Liver (tissue), 9 donors: ENCODE data around the gene OR2A14. TPM values are rescaled to one million over a fixed set of nuclear protein-coding genes. Genes with fewer than 3 reads are reported as not detected.

Source experiments
- DNase-seq: peaks from one replicate; pipeline ENCODE4 v3.0.0-alpha.2; 2017; ENCODE audit warnings: low spot score
- H3K27ac ChIP-seq, 2 donors: one replicate each; pipeline ENCODE4 v1.7.0; 2013; ENCODE audit warnings: inconsistent platforms in 2 of 2, low read length in 2 of 2, control low read depth in 1 of 2, low read depth in 1 of 2, mild to moderate bottlenecking in 1 of 2
- H3K27me3 ChIP-seq, 4 donors: one replicate each; pipeline versions ENCODE4 v1.6.1 to v1.7.0; 2013; ENCODE audit warnings: low read length in 3 of 4, inconsistent platforms in 1 of 4, mild to moderate bottlenecking in 1 of 4, moderate library complexity in 1 of 4; ENCODE audit not compliant: control insufficient read depth in 4 of 4, insufficient read depth in 4 of 4
- H3K36me3 ChIP-seq, 4 donors: one replicate each; pipeline versions ENCODE4 v1.6.1 to v1.7.0; 2013; ENCODE audit warnings: low read length in 3 of 4, mild to moderate bottlenecking in 3 of 4, low read depth in 1 of 4, moderate library complexity in 1 of 4; ENCODE audit not compliant: control insufficient read depth in 4 of 4, insufficient read depth in 3 of 4
- H3K4me1 ChIP-seq, 4 donors: one replicate each; pipeline versions ENCODE4 v1.6.1 to v1.7.0; 2013; ENCODE audit warnings: low read length in 3 of 4, mild to moderate bottlenecking in 3 of 4, moderate library complexity in 1 of 4; ENCODE audit not compliant: control insufficient read depth in 4 of 4, insufficient read depth in 4 of 4
- H3K4me3 ChIP-seq, 3 donors: one replicate each; pipeline versions ENCODE4 v1.6.1 to v1.7.0; 2013; ENCODE audit warnings: low read length in 3 of 3, control low read depth in 1 of 3, low read depth in 1 of 3, mild to moderate bottlenecking in 1 of 3
- H3K9ac ChIP-seq, 2 donors: one replicate each; pipeline ENCODE4 v1.7.0; 2013; ENCODE audit warnings: low read length in 2 of 2, mild to moderate bottlenecking in 2 of 2, moderate library complexity in 2 of 2, control low read depth in 1 of 2, low read depth in 1 of 2
- H3K9me3 ChIP-seq, 4 donors: one replicate each; pipeline versions ENCODE4 v1.6.1 to v1.7.0; 2013; ENCODE audit warnings: low read length in 3 of 4; ENCODE audit not compliant: control insufficient read depth in 4 of 4
- ATF3 ChIP-seq: IDR thresholded peaks from 2 replicates; pipeline ENCODE4 v1.6.1; 2016; ENCODE audit warnings: antibody characterized with exemption
- EGR1 ChIP-seq, 2 donors: IDR thresholded peaks; 2 replicates each; pipeline ENCODE4 v1.6.1; 2016 to 2018; ENCODE audit warnings: antibody characterized with exemption in 2 of 2, low read depth in 2 of 2
- FOXA1 ChIP-seq: IDR thresholded peaks from 2 replicates; pipeline ENCODE4 v1.6.1; 2016; ENCODE audit warnings: antibody characterized with exemption
- GABPA ChIP-seq, 2 donors: IDR thresholded peaks in 1 of 2; conservative IDR thresholded peaks in 1 of 2; 2 replicates each; pipeline ENCODE4 v1.6.1; 2016; ENCODE audit warnings: antibody characterized with exemption in 2 of 2, mild to moderate bottlenecking in 1 of 2, moderate library complexity in 1 of 2
- HNF4A ChIP-seq, 2 donors: conservative IDR thresholded peaks; 2 replicates each; pipeline ENCODE4 v1.6.1; 2016; ENCODE audit warnings: antibody characterized with exemption in 2 of 2, mild to moderate bottlenecking in 2 of 2
- HNF4G ChIP-seq: IDR thresholded peaks from 2 replicates; pipeline ENCODE4 v1.6.1; 2016; ENCODE audit warnings: antibody characterized with exemption
- JUND ChIP-seq, 2 donors: IDR thresholded peaks; 2 replicates each; pipeline ENCODE4 v1.6.1; 2016; ENCODE audit warnings: antibody characterized with exemption in 2 of 2
- MAX ChIP-seq: IDR thresholded peaks from 2 replicates; pipeline ENCODE4 v1.6.1; 2016; ENCODE audit warnings: antibody characterized with exemption
- NR2F2 ChIP-seq: IDR thresholded peaks from 2 replicates; pipeline ENCODE4 v1.6.1; 2016; ENCODE audit warnings: antibody characterized with exemption
- RAD21 ChIP-seq, 2 donors: IDR thresholded peaks; 2 replicates each; pipeline ENCODE4 v1.6.1; 2016; ENCODE audit warnings: antibody characterized with exemption in 2 of 2, mild to moderate bottlenecking in 2 of 2
- REST ChIP-seq: IDR thresholded peaks from 2 replicates; pipeline ENCODE4 v1.6.1; 2016; ENCODE audit warnings: antibody characterized with exemption, mild to moderate bottlenecking
- RXRA ChIP-seq, 2 donors: IDR thresholded peaks; 2 replicates each; pipeline ENCODE4 v1.6.1; 2017 to 2018; ENCODE audit warnings: antibody characterized with exemption in 2 of 2, mild to moderate bottlenecking in 1 of 2
- SP1 ChIP-seq: IDR thresholded peaks from 2 replicates; pipeline ENCODE4 v1.6.1; 2018; ENCODE audit warnings: antibody characterized with exemption, mild to moderate bottlenecking
- TAF1 ChIP-seq: conservative IDR thresholded peaks from 2 replicates; pipeline ENCODE4 v1.6.1; 2016; ENCODE audit warnings: antibody characterized with exemption, mild to moderate bottlenecking
- YY1 ChIP-seq: IDR thresholded peaks from 2 replicates; pipeline ENCODE4 v1.6.1; 2016; ENCODE audit warnings: antibody characterized with exemption, mild to moderate bottlenecking
- WGBS: extraction: QIAGEN DNeasy Blood & Tissue Kit; methylation state at CpG from one replicate; pipeline ENCODE4 v1.1.7; 2013; 5-methylcytosine and 5-hydroxymethylcytosine counted together
- polyA plus RNA-seq, 2 donors: library from polyadenylated mRNA; stranded (reverse) in 1 of 2; unstranded in 1 of 2; fragments of 200-250 nt in 1 of 2; fragments of >200 nt in 1 of 2; fragmentation: Nextera tagmentation in 1 of 2; extraction: Ambion mirVana in 1 of 2; gene quantifications; one replicate each; pipeline versions ENCODE4 v1.2.1 to v1.2.3, GENCODE V29; 2013 to 2015
- total RNA-seq, 2 donors: library from RNA; depleted of rRNA; stranded (reverse); fragments of >200 nt; gene quantifications; one replicate each; pipeline ENCODE4 v1.2.3, GENCODE V29; 2014
- TF ChIP-seq, protein P1 (sequence below): IDR thresholded peaks from 2 replicates; pipeline ENCODE4 v1.6.1; 2016; ENCODE audit warnings: antibody characterized with exemption
- TF ChIP-seq, protein P2 (sequence below): fragments of 150-350 bp; IDR thresholded peaks from 2 replicates; pipeline ENCODE4 v1.5.1; 2017; ENCODE audit warnings: improper control_type of control experiment, low read depth, low read length; ENCODE audit not compliant: missing input control
- donor health status: healthy.
- donor health status: healthy.
- donor health status: healthy.
- donor health status: healthy.
- donor health status: healthy.

OR2A14 gene
- total RNA-seq (not detected), polyA plus RNA-seq (not detected)

DNA sequence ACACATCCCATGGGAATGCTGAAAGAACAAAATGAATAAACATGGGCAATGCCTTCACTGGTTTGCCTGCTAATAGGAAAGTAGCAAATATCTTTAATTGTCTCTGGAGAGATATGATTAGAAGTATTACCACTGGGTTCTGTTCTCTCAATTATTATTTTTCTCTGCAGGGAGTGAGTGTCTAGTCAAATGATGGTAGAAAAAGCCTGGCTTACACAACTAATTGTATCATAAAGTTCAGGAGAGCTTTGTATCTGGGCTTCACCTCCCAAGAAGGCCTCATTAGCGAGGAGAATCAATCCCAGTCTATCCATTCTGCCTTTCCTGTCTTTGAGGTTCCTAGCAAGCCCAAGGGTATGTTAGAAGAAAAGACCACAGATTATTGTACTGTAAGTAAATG lies at the start of gene OR2A14:
Gene OR2A14 (plus strand): TSS at position 301 of the 400 bp plus-strand sequence. CDS start 5,937 bp downstream, outside the sequence.
- Histone ChIP-seq H3K9me3 (no peaks in the 10 kb centered on the region), H3K27me3 (no peaks in the 10 kb centered on the region), H3K9ac (no peak within 1 kb of the TSS), H3K4me1 (no peaks in the 10 kb centered on the region), H3K36me3 (no peaks in the 10 kb centered on the region), H3K27ac (no peak within 1 kb of the TSS), H3K4me3 (no peak within 1 kb of the TSS)
- no peak for DNase-seq
- TF ChIP-seq NR2F2 (no peak), YY1 (no peak), FOXA1 (no peak), GABPA (IDR thresholded peaks at IDR 0.05 in 1 of 2, conservative IDR thresholded peaks at IDR 0.05 in 1 of 2) (no peak), HNF4A (conservative IDR thresholded peaks at IDR 0.05) (no peak), TAF1 (no peak), MAX (no peak), RAD21 (IDR thresholded peaks at IDR 0.05) (no peak), SP1 (no peak), ATF3 (no peak), HNF4G (no peak), EGR1 (IDR thresholded peaks at IDR 0.05; ENCODE audit: low read depth in 2 of 2) (no peak), RXRA (IDR thresholded peaks at IDR 0.05) (no peak), JUND (IDR thresholded peaks at IDR 0.05) (no peak), REST (no peak)
- TF ChIP-seq, protein P1, sequence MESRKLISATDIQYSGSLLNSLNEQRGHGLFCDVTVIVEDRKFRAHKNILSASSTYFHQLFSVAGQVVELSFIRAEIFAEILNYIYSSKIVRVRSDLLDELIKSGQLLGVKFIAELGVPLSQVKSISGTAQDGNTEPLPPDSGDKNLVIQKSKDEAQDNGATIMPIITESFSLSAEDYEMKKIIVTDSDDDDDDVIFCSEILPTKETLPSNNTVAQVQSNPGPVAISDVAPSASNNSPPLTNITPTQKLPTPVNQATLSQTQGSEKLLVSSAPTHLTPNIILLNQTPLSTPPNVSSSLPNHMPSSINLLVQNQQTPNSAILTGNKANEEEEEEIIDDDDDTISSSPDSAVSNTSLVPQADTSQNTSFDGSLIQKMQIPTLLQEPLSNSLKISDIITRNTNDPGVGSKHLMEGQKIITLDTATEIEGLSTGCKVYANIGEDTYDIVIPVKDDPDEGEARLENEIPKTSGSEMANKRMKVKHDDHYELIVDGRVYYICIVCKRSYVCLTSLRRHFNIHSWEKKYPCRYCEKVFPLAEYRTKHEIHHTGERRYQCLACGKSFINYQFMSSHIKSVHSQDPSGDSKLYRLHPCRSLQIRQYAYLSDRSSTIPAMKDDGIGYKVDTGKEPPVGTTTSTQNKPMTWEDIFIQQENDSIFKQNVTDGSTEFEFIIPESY: no peak
- TF ChIP-seq, protein P2, sequence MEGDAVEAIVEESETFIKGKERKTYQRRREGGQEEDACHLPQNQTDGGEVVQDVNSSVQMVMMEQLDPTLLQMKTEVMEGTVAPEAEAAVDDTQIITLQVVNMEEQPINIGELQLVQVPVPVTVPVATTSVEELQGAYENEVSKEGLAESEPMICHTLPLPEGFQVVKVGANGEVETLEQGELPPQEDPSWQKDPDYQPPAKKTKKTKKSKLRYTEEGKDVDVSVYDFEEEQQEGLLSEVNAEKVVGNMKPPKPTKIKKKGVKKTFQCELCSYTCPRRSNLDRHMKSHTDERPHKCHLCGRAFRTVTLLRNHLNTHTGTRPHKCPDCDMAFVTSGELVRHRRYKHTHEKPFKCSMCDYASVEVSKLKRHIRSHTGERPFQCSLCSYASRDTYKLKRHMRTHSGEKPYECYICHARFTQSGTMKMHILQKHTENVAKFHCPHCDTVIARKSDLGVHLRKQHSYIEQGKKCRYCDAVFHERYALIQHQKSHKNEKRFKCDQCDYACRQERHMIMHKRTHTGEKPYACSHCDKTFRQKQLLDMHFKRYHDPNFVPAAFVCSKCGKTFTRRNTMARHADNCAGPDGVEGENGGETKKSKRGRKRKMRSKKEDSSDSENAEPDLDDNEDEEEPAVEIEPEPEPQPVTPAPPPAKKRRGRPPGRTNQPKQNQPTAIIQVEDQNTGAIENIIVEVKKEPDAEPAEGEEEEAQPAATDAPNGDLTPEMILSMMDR: no peak
- WGBS: 95% methylated on average over 1 of the region's 1 CpG

GRCh38 chr7:144074374-144074773 lies 48.6 kb upstream of the OR2A14 start:
- 88% methylated on average over 8 of the region's 8 CpGs for WGBS
- Histone ChIP-seq H3K4me1 (no peaks in the 10 kb centered on the region), H3K27ac (no peak overlapping the region), H3K9me3 (no peaks in the 10 kb centered on the region), H3K27me3 (no peaks in the 10 kb centered on the region), H3K4me3 (no peak overlapping the region), H3K36me3 (no peaks in the 10 kb centered on the region), H3K9ac (no peak overlapping the region)
- no peak for TF ChIP-seq RXRA (IDR thresholded peaks at IDR 0.05)
- TF ChIP-seq REST: no peak
- TF ChIP-seq, protein P1: no peak
- TF ChIP-seq TAF1: no peak
- no peak for TF ChIP-seq EGR1 (IDR thresholded peaks at IDR 0.05; ENCODE audit: low read depth in 2 of 2)
- TF ChIP-seq HNF4G: no peak
- TF ChIP-seq YY1: no peak
- DNase-seq: no peak
